HAP-1 (cell line): Measurements from ENCODE around the gene PNMA1.
A peak's percentile ranks its signal among the peaks of the same experiment; 100 is the strongest.

Experiments
- DNase-seq, 2 experiments: peaks; one replicate each; pipeline ENCODE4 v3.0.0-alpha.2; 2016 to 2020; ENCODE audit warnings: low spot score in 2 of 2
- H3K27me3 ChIP-seq: fragments of 250-450 bp; sonication (Bioruptor Pico); 2 replicates; pipeline ENCODE4 v1.5.1; 2020; ENCODE audit warnings: low read depth, mild to moderate bottlenecking, moderate library complexity
- H3K36me3 ChIP-seq: fragments of 250-450 bp; sonication (Bioruptor Pico); replicated peaks from 2 replicates; pipeline ENCODE4 v1.5.1; 2020; ENCODE audit warnings: mild to moderate bottlenecking
- H3K4me1 ChIP-seq: fragments of 250-450 bp; sonication (Bioruptor Pico); 2 replicates; pipeline ENCODE4 v1.5.1; 2020; ENCODE audit warnings: mild to moderate bottlenecking
- H3K4me3 ChIP-seq: fragments of 250-450 bp; sonication (Bioruptor Pico); 2 replicates; pipeline ENCODE4 v1.5.1; 2020; ENCODE audit warnings: mild to moderate bottlenecking, moderate library complexity
- H3K9me3 ChIP-seq: fragments of 250-450 bp; sonication (Bioruptor Pico); 2 replicates; pipeline ENCODE4 v1.5.1; 2020; ENCODE audit warnings: mild to moderate bottlenecking, moderate library complexity
- in situ Hi-C: fragments of 300-500 bp; cut with MboI; formaldehyde crosslinking; loops from 3 replicates; pipeline ENCODE4 v1.14.3; 2020; ENCODE audit warnings: low sequenced_read_pairs, inconsistent platforms, mixed read lengths

PNMA1 gene

DNA sequence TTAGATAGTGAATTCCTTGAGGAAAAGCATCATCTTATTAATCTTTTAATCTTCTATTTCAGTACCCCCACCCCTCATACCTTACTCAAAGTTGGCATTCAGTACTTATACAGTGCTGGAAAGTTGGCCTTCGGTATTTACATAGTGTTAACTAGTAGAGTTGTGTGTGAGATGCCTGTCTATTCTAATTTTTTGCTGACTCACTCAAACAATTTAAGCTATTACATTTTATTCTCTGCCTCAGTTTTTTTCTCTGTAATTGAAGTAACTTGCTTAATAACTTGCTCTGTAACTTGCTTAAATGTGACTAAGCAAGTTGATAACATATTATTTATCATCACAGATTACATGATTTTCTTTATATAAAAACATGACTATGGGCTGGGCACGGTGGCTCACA is 49.1 kb downstream of the PNMA1 start:
- Histone ChIP-seq H3K36me3 (peaks cover 5% of the 10 kb centered on the region; the same call in 1 of the 2 replicates), H3K27me3 (no peaks in the 10 kb centered on the region), H3K9me3 (no peaks in the 10 kb centered on the region), H3K4me3 (no peak overlapping the region), H3K4me1 (peaks cover 7% of the 10 kb centered on the region)
- DNase-seq: peak in 1 of 2 experiments; percentile 2
- in situ Hi-C loops: no loop called here

GRCh38 chr14:73663548-73664212 is 50.5 kb downstream of the PNMA1 start:
- Histone ChIP-seq H3K4me1 (peaks cover 7% of the 10 kb centered on the region), H3K36me3 (peaks cover 5% of the 10 kb centered on the region; the same call in 1 of the 2 replicates), H3K4me3 (no peak overlapping the region), H3K9me3 (no peaks in the 10 kb centered on the region), H3K27me3 (no peaks in the 10 kb centered on the region)
- in situ Hi-C loops: no loop called here
- DNase-seq: peak in 1 of 2 experiments; percentile 1

DNA sequence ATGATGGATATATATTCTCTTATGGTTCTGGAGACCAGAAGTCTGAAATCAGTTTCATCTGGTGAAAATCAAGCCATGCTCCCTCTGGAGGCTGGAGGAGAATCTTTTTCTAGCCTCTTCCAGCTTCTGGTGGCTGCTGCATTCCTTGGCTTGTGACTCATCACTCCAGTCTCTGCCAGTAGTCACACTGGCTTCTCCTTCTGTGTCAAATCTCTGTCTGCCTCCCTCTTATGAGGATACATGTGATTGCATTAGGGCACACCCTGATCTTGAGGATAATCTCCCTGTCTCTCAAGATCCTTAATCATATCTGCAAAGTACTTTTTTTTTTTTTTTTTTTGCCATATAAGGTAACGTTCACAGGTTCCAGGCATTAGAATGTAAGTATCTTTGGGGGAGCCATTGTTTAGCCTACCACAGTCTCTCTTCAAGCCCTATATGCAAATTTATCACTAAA is 51.7 kb downstream of the PNMA1 start:
- Histone ChIP-seq H3K27me3 (no peaks in the 10 kb centered on the region), H3K4me3 (no peak overlapping the region), H3K9me3 (no peaks in the 10 kb centered on the region), H3K4me1 (peaks cover 7% of the 10 kb centered on the region), H3K36me3 (peaks cover 5% of the 10 kb centered on the region; the same call in 1 of the 2 replicates)
- DNase-seq: peak; percentile 40 to 45
- in situ Hi-C loops: no loop called here

GRCh38 chr14:73661872-73662271 is 52.3 kb downstream of the PNMA1 start:
- DNase-seq: peak in 1 of 2 experiments; percentile 2
- Histone ChIP-seq H3K9me3 (no peaks in the 10 kb centered on the region), H3K36me3 (peaks cover 5% of the 10 kb centered on the region; the same call in 1 of the 2 replicates), H3K27me3 (no peaks in the 10 kb centered on the region), H3K4me1 (peaks cover 12% of the 10 kb centered on the region), H3K4me3 (no peak overlapping the region)
- in situ Hi-C loops: no loop called here
